ENCODE results near the gene AGBL4.

AGBL4 gene

GRCh38 chr1:48870596-48870995 is 1153.2 kb downstream of the AGBL4 start:
- TF ChIP-seq CTCF (IDR thresholded peaks at IDR 0.05) = peak; percentile 69

- TF ChIP-seq CTCF (IDR thresholded peaks at IDR 0.05) = no peak; the same call in 1 of the 2 replicates
These were observed 1154.4 kb downstream of the AGBL4 start for GRCh38 chr1:48869116-48869893.

GRCh38 chr1:48864913-48865312 is 1158.8 kb downstream of the AGBL4 start:
- no peak for TF ChIP-seq CTCF (IDR thresholded peaks at IDR 0.05)

- TF ChIP-seq CTCF (IDR thresholded peaks at IDR 0.05) = no peak
These were observed 1164.3 kb downstream of the AGBL4 start for GRCh38 chr1:48859456-48859855.

- no peak for TF ChIP-seq CTCF (IDR thresholded peaks at IDR 0.05)
These were observed 1165.4 kb downstream of the AGBL4 start for GRCh38 chr1:48858200-48858920.

- no peak for TF ChIP-seq CTCF (IDR thresholded peaks at IDR 0.05)
These were observed 1170.7 kb downstream of the AGBL4 start for GRCh38 chr1:48853006-48853405.

- TF ChIP-seq CTCF (IDR thresholded peaks at IDR 0.05) = no peak
These were observed 1172.1 kb downstream of the AGBL4 start for GRCh38 chr1:48851638-48852037.

All from LNCAP (cell line).